NOMO-1 treated with DMSO at 0.1 percent for 48 hours (cell line): Measurements from ENCODE around the gene BTN3A1.
"Not testable (repeated sequence)": the region's sequence is repeated elsewhere in the genome, so short reads cannot be mapped to it uniquely, and the experiment has no call there.

ENCODE experiments used
- DNase-seq: peaks from one replicate; lab custom pipeline; 2025; ENCODE audit not compliant: unreplicated experiment; lab: John Stamatoyannopoulos, UW

Gene BTN3A1

GRCh38 chr6:26412954-26413353 lies 10.9 kb downstream of the BTN3A1 start:
- DNase-seq = no peak

- no peak for DNase-seq
Measured at GRCh38 chr6:26414281-26414680, 12.2 kb downstream of the BTN3A1 start.

GRCh38 chr6:26415036-26415614 lies 13.1 kb downstream of the BTN3A1 start:
- no peak for DNase-seq

GRCh38 chr6:26415791-26416190 lies 13.7 kb downstream of the BTN3A1 start:
- DNase-seq = no peak

GRCh38 chr6:26416288-26416687 lies 14.2 kb downstream of the BTN3A1 start:
- no peak for DNase-seq

- not testable (repeated sequence) for DNase-seq
Measured at GRCh38 chr6:26418077-26418476, 16.0 kb downstream of the BTN3A1 start.

GRCh38 chr6:26418795-26419194 lies 16.7 kb downstream of the BTN3A1 start:
- not testable (repeated sequence) for DNase-seq

GRCh38 chr6:26420688-26421171 lies 18.7 kb downstream of the BTN3A1 start:
- peak; percentile 32 for DNase-seq

- DNase-seq = peak; percentile 75
Measured at GRCh38 chr6:26421259-26422144, 19.4 kb downstream of the BTN3A1 start.

GRCh38 chr6:26422329-26422728 lies 20.3 kb downstream of the BTN3A1 start:
- no peak for DNase-seq

- DNase-seq = no peak
Measured at GRCh38 chr6:26426691-26427450, 24.8 kb downstream of the BTN3A1 start.

- no peak for DNase-seq
Measured at GRCh38 chr6:26427451-26427809, 25.4 kb downstream of the BTN3A1 start.

GRCh38 chr6:26428206-26428605 lies 26.1 kb downstream of the BTN3A1 start:
- DNase-seq = no peak

GRCh38 chr6:26430787-26431186 lies 28.7 kb downstream of the BTN3A1 start:
- no peak for DNase-seq

- DNase-seq = no peak
Measured at GRCh38 chr6:26431258-26432172, 29.4 kb downstream of the BTN3A1 start.

- no peak for DNase-seq
Measured at GRCh38 chr6:26432627-26433201, 30.6 kb downstream of the BTN3A1 start.

- not testable (repeated sequence) for DNase-seq
Measured at GRCh38 chr6:26433680-26434079, 31.6 kb downstream of the BTN3A1 start.

- DNase-seq = no peak
Measured at GRCh38 chr6:26436018-26436417, 33.9 kb downstream of the BTN3A1 start.

- DNase-seq = no peak
Measured at GRCh38 chr6:26437550-26437949, 35.5 kb downstream of the BTN3A1 start.

- DNase-seq = no peak
Measured at GRCh38 chr6:26438000-26438399, 35.9 kb downstream of the BTN3A1 start.
